ENCODE results near the gene IFNA8.
"Not testable (repeated sequence)": the region's sequence is repeated elsewhere in the genome, so short reads cannot be mapped to it uniquely, and the experiment has no call there.

GRCh38 chr9:21367169-21367568 is 41.7 kb upstream of the IFNA8 start:
- TF ChIP-seq CTCF (IDR thresholded peaks at IDR 0.05 in 4 of 5, conservative IDR thresholded peaks at IDR 0.05 in 1 of 5); POLR2A (IDR thresholded peaks at IDR 0.05): not testable (repeated sequence)

Measured in gastrocnemius medialis (tissue), 4 donors.